Activated CD4-positive, alpha-beta T cell treated with anti-CD3 and anti-CD28 coated beads, Interleukin-2, Interleukin-4, amounts not matched to agents 100 ng/mL and 50 ng/mL, durations not matched to agents 16 hours and 8 hours (primary cell): ENCODE results near the gene PLPP7.

Source experiments
- DNase-seq: peaks from one replicate; pipeline ENCODE4 v3.0.0-alpha.2; 2020; ENCODE audit warnings: low spot score

The PLPP7 gene

GRCh38 chr9:131303381-131304321, 14.1 kb downstream of the PLPP7 start:
- no peak for DNase-seq

GRCh38 chr9:131304676-131305355, 15.3 kb downstream of the PLPP7 start:
- DNase-seq = no peak

GRCh38 chr9:131306397-131307004, 17.0 kb downstream of the PLPP7 start:
- no peak for DNase-seq

DNA sequence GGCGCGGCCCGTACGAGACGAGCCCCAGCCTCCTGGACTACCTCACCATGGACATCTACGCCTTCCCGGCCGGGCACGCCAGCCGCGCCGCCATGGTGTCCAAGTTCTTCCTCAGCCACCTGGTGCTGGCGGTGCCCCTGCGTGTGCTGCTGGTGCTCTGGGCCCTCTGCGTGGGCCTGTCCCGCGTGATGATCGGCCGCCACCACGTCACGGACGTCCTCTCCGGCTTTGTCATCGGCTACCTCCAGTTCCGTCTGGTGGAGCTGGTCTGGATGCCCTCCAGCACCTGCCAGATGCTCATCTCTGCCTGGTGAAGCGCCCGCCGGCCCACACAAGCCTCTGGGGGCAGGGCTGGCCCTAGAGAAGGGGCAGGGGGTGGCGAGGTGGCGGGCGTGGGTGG, 18.5 kb downstream of the PLPP7 start:
- DNase-seq = no peak

GRCh38 chr9:131308452-131308851, 18.9 kb downstream of the PLPP7 start:
- DNase-seq = no peak

- DNase-seq = no peak
Measured at GRCh38 chr9:131308906-131309529, 19.5 kb downstream of the PLPP7 start.

DNA sequence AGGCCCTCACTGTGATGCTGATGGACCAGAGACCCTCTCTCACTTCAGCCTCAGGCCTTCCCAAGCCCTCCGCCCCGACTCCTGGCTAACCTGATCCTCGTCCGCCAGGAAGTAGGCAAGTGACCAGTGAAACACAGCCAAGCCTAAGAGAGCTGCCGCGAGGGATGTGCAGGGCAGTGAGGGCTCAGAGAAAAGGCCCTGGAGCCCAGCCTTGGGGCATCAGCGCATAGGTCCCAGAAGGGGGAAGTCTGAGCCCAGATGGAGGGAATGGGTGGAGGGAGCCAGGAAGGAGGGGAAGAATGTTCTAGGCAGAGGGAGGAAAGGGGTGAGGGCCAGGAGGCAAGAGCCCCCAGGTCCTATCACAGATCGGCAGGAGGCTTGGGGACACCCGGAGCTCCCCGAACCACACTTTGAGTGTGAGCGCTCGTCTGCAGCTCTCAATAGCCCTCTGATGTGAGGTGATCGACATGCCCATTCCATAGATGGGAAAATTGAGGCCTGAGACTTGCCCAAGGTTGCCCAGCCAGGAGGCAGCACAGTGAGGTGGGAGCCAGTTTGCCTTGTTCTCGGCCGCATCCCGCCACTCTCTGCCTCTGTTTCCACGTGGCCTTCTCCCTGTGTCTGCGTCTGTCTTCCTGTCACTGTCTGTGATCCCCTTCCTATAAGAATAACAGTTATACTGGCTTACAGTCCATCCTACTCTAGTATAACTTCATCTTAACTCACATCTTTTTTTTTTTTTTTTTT, 20.2 kb downstream of the PLPP7 start:
- no peak for DNase-seq

DNA sequence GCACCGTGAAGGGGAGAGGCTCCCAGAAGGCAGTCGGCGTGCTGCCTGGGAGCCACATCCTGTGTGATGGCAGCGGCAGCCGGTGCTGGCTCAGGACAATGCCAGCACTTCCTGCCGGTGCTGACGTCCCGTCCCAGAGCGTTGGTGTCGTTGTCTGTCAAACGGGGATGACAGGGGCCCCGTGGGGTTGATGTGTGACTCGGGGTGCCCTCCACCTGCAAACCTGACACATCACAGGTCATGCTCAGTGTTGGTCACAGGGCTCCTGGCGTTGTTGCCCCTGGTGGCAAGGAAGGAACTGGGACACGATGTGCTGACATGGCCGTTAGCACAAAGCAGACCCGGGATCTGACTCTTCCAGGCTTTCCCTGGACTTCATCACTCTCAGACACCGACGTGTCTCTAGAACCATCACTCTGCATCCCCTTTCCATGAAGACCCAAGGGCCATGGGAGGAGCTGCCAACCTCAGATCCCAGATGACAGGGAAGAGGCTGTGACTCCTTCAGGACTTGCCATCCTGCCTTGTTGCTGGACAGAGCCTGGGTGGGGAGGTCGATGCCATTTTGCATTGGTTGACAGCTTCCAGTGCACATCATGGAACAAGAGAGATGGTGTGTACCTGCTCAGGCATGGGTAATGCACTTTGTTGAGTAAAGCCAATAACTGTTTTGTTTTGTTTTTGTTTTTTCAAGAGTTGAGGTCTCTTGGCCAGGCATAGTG, 21.5 kb downstream of the PLPP7 start:
- peak; percentile 52 for DNase-seq

GRCh38 chr9:131312246-131312645, 22.7 kb downstream of the PLPP7 start:
- DNase-seq = no peak

- no peak for DNase-seq
Measured at GRCh38 chr9:131312822-131313770, 23.6 kb downstream of the PLPP7 start.

DNA sequence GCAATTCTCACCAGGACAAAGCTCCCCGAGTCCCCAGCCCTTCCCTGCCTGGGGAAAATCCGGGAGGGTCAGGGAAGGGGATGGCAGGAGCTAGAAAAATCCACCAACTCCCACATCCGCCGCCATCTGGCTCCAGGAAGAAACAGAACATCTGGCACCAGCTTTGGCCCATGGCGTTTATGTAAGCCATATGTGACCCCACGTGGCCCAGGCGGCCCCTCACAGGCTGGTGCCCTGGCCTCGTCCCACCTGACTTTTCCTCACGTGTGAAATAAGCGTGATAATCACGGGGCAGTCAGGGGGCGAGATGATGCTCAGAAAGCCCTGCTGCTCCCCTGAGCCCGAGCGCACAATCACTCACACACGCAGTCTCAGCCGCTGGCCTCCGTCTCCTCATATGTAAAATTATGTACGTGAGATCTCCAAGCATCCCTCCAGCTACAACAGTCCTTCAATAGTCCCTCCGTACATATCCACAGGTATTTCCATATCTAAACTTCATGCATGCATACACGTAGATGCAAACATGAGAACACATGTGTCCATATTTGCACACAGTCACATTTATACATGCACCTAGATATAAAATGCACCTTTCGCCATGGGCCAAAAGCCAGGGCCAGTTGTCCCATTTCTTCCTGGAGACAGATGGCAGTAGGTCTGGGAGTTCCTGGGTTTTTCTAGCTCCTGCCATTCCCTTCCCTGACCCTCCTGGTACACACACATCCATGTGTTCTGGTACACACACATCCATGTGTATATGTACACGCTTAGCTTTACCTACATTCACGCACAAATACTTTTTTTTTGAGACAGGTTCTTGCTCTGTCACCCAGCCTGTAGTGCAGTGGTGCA, 28.9 kb downstream of the PLPP7 start:
- DNase-seq = no peak

- DNase-seq = no peak
Measured at GRCh38 chr9:131319486-131319885, 30.0 kb downstream of the PLPP7 start.

- DNase-seq = no peak
Measured at GRCh38 chr9:131320031-131320685, 30.6 kb downstream of the PLPP7 start.

DNA sequence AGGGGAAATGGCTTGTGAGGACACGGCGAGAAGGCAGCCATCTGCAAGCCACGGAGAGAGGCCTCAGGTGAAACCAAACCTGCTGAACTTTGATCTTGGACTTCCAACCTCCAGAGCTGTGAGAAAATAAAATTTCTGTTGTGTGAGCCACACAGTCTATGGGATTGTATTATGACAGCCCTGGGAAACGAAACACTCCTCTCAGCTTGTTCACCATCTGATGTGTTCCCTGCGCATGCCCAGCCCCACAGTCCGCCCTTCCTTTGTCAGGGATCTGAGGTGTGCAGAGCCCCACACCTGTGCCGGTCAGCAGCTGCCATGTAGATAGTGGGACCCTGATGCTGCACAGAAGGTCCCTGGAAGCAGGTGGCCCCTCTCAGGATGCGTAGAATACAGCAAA, 34.1 kb downstream of the PLPP7 start:
- no peak for DNase-seq

DNA sequence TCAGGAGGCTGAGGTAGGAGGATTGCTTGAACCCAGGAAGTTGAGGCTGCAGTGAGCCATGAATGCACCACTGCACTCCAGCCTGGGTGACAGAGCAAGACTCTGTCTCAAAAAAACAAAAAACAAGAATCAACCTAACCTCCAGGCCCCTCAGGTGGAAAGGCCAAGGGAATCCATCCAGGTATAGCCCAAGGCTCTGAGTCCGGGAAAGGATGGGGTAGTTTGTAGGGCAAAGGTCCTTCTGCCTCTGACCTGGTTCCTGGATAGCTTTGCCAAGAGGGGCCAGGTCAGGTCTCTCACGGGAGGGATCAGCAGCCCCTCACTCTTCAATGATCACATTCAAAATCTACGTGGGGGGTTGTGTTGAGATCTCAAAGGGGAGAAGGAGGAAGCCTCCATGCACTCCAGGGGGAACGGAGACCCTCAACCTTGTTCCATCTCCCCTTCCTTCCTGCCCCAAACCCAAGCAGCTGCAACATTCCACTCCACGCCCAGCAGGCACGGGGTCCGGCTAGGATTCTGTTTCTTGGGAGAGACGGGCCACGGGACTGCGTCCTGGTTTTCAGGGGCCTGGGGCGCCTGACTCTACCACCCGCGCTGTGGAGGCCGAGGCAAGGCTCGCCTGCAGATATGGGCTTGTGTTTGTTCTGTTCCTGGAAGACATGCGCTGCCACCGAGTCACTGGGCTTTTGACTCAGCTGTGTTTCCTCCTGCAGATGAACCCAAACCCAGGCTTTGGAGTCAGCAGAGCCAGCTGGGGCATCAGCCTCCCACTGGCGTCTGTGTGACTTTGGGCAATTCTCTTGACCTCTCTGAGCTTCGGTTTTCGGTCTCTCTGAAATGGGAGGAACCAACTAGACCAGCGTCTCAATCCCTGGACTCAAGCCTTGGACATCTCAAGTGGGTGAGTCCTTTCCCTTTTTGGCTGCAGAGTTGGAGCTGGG, 35.5 kb downstream of the PLPP7 start:
- no peak for DNase-seq

DNA sequence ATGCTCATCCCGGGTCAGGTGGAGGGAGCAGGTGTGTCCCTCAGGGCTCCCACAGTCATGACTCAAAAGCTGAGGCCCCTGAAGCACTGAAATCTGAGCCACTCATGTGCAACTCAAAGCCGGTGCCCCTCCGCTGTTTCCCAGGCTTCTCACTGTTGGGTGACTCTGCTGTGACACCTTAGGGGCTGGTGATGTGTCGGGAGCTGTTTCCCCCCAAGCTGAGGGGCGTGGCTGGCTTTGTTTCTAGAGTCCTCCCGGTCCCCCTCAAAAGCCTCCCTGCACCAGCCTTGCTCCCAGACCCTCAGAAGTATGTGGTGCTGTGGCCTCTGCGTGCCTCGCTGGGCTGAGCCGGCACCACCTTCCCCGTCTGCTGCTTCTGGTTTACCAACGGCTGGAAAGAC, 39.7 kb downstream of the PLPP7 start:
- no peak for DNase-seq
